Measurements from ENCODE around the gene NGEF.

NGEF gene

GRCh38 chr2:232874677-232875223, 138.3 kb downstream of the NGEF start:
- H3K27ac ChIP-seq = peak overlapping the region; percentile 77
- TF ChIP-seq CTCF (IDR thresholded peaks at IDR 0.05) (no peak), ZFX (IDR thresholded peaks at IDR 0.05; ENCODE audit: borderline replicate concordance) (no peak)

GRCh38 chr2:232873909-232874641, 139.0 kb downstream of the NGEF start:
- peak overlapping the region; percentile 77 for H3K27ac ChIP-seq
- TF ChIP-seq ZFX (IDR thresholded peaks at IDR 0.05; ENCODE audit: borderline replicate concordance) (no peak), CTCF (IDR thresholded peaks at IDR 0.05) (no peak)

GRCh38 chr2:232873292-232873908, 139.7 kb downstream of the NGEF start:
- H3K27ac ChIP-seq = peak overlapping the region; percentile 77
- no peak for TF ChIP-seq ZFX (IDR thresholded peaks at IDR 0.05; ENCODE audit: borderline replicate concordance)
- TF ChIP-seq CTCF (IDR thresholded peaks at IDR 0.05) = no peak

- H3K27ac ChIP-seq = peak overlapping the region; percentile 77; the same call in 1 of the 2 replicates
- TF ChIP-seq ZFX (IDR thresholded peaks at IDR 0.05; ENCODE audit: borderline replicate concordance) (no peak), CTCF (IDR thresholded peaks at IDR 0.05) (no peak)
Measured at GRCh38 chr2:232872826-232873225, 140.2 kb downstream of the NGEF start.

GRCh38 chr2:232871835-232872736, 141.0 kb downstream of the NGEF start:
- TF ChIP-seq CTCF (IDR thresholded peaks at IDR 0.05) (no peak), ZFX (IDR thresholded peaks at IDR 0.05; ENCODE audit: borderline replicate concordance) (no peak)
- no peak overlapping the region for H3K27ac ChIP-seq

- no peak for TF ChIP-seq CTCF (IDR thresholded peaks at IDR 0.05)
- no peak for TF ChIP-seq ZFX (IDR thresholded peaks at IDR 0.05; ENCODE audit: borderline replicate concordance)
- H3K27ac ChIP-seq = no peak overlapping the region
Measured at GRCh38 chr2:232871418-232871834, 141.6 kb downstream of the NGEF start.

All from 22Rv1 (cell line).